ENCODE results near the gene RAD18. TPM values are rescaled to one million over a fixed set of nuclear protein-coding genes. Genes with fewer than 3 reads are reported as not detected.

Gene RAD18
- total RNA-seq, 1 donor from 2014 or later = 0.75 TPM

DNA sequence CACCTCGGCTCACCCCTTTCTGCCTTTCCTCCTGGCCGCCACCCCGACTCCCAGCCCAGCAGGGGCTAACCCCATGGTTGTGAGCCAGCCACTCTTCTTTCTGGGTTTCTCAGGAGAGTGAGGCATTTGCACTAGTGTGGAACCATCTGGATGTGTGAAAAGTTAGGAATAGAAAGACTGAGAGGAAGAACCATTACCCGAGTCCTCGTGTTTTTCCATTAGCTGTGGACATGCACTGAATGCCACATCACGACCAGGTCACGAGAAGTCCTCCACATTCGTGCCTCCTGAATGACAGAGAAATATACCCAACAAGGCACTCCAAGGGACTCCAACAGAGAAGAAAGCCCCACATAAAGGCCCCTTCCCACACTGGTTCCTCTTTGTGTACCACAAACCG, 18.0 kb upstream of the RAD18 start:
- Histone ChIP-seq H3K4me3 (no peak overlapping the region), H3K27ac (no peak overlapping the region), H3K36me3 (no peaks in the 10 kb centered on the region), H3K9me3 (peaks cover 0 to 7% of the 10 kb centered on the region in 2 donors), H3K4me1 (no peaks in the 10 kb centered on the region), H3K27me3 (no peaks in the 10 kb centered on the region)
- TF ChIP-seq, protein P1, sequence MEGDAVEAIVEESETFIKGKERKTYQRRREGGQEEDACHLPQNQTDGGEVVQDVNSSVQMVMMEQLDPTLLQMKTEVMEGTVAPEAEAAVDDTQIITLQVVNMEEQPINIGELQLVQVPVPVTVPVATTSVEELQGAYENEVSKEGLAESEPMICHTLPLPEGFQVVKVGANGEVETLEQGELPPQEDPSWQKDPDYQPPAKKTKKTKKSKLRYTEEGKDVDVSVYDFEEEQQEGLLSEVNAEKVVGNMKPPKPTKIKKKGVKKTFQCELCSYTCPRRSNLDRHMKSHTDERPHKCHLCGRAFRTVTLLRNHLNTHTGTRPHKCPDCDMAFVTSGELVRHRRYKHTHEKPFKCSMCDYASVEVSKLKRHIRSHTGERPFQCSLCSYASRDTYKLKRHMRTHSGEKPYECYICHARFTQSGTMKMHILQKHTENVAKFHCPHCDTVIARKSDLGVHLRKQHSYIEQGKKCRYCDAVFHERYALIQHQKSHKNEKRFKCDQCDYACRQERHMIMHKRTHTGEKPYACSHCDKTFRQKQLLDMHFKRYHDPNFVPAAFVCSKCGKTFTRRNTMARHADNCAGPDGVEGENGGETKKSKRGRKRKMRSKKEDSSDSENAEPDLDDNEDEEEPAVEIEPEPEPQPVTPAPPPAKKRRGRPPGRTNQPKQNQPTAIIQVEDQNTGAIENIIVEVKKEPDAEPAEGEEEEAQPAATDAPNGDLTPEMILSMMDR (IDR thresholded peaks at IDR 0.05) = no peak
- intact Hi-C loops (cut with DNase I) = no loop called here
- DNase-seq (ENCODE audit: low spot score in 2 of 2) = no peak

GRCh38 chr3:8980756-8981257, 17.5 kb upstream of the RAD18 start:
- intact Hi-C loops (cut with DNase I) = no loop called here

DNA sequence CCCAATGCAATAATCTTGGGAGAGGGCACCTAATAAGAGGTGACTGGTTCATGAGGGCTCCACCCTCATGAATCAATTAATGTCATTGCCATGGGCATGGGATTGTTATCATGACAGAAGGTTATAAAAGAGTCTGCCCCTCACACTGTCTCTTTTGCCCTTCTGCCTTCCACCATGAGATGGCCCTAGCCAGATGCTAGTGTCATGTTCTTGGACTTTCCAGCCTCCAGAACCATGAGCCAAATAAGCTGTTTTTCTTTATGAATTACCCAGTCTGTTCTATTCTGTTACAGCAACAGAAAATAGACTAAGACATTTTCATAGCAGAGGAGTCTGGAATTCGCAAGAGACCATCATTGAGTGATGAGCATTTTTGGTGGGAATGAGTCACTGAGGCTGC, 16.0 kb upstream of the RAD18 start:
- intact Hi-C loops (cut with DNase I) = no loop called here
- no peak for DNase-seq (ENCODE audit: low spot score in 2 of 2)
- no peaks in the 10 kb centered on the region for H3K27me3 ChIP-seq

More at GRCh38 chr3:8980756-8981257, 17.5 kb upstream of the RAD18 start:
- Histone ChIP-seq H3K9me3 (peaks cover 0 to 7% of the 10 kb centered on the region in 2 donors), H3K36me3 (no peaks in the 10 kb centered on the region), H3K27ac (no peak overlapping the region), H3K4me3 (no peak overlapping the region), H3K27me3 (no peaks in the 10 kb centered on the region), H3K4me1 (no peaks in the 10 kb centered on the region)
- TF ChIP-seq, protein P1 (IDR thresholded peaks at IDR 0.05) = no peak
- no peak for DNase-seq (ENCODE audit: low spot score in 2 of 2)

DNA sequence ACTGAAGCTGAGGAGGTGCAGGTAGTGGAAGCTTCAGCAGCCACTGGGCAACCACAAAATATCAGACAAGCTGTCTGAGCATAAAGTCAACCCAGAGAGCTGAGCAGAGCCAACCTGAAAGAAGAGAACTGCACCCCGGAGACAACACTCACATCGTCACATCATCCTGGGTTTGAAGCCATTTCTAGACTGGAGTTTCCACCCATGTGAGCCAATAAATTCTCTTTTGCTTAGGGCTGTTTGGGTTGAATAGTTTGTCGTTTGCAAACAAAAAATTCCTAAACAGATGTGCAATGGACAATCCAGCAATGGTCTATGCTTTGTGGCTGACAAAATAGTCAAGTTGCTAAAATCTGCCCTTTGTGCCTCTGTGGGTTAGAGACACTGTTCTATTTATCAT, 15.3 kb upstream of the RAD18 start:
- Histone ChIP-seq H3K27ac (no peak overlapping the region), H3K36me3 (no peaks in the 10 kb centered on the region), H3K9me3 (peaks cover 0 to 7% of the 10 kb centered on the region in 2 donors), H3K4me1 (no peaks in the 10 kb centered on the region), H3K27me3 (no peaks in the 10 kb centered on the region), H3K4me3 (no peak overlapping the region)
- DNase-seq (ENCODE audit: low spot score in 2 of 2) = no peak
- intact Hi-C loops (cut with DNase I) = no loop called here
- TF ChIP-seq, protein P1 (IDR thresholded peaks at IDR 0.05) = no peak

More for the DNA sequence above, 16.0 kb upstream of the RAD18 start:
- no peak overlapping the region for H3K4me3 ChIP-seq
- H3K9me3 ChIP-seq = peaks cover 0 to 7% of the 10 kb centered on the region in 2 donors
- H3K36me3 ChIP-seq = no peaks in the 10 kb centered on the region
- no peak overlapping the region for H3K27ac ChIP-seq
- no peaks in the 10 kb centered on the region for H3K4me1 ChIP-seq
- TF ChIP-seq, protein P1 (IDR thresholded peaks at IDR 0.05) = no peak

DNA sequence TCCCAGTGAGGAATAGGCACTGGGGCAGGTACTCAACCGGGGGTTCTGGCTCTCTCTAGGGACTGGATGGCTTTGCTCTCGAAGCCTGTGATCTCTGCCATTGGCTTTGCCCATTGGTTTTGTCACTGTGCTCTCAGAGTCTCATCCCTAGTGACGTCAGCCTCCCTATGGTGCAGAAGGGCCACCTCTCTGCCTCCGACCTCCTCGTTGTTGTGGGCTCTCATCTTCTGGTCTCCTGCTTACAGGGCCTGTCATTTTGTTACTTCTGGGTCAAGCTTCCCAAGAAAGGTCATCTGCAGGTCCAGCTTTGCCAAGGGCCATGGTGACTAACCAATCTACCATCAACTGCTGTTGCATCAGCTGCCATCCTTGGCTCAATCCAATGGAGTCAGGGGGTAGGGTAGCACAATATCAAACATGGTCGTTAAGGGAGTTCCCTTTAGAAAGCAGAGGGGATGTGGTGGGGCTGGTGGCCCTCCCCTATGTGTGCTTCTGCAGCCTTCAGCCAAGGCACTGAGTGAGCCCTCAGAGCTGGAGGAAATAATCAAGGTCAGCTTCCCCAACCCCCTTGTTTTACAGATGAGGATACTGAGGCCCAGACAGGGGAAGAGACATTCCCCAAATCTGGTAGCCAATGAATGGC, 13.4 kb upstream of the RAD18 start:
- H3K4me1 ChIP-seq = no peaks in the 10 kb centered on the region
- no peak for DNase-seq (ENCODE audit: low spot score in 2 of 2)
- H3K9me3 ChIP-seq = peaks cover 0 to 7% of the 10 kb centered on the region in 2 donors
- H3K27ac ChIP-seq = no peak overlapping the region
- TF ChIP-seq, protein P1 (IDR thresholded peaks at IDR 0.05) = no peak
- H3K4me3 ChIP-seq = no peak overlapping the region
- no peaks in the 10 kb centered on the region for H3K27me3 ChIP-seq
- no peaks in the 10 kb centered on the region for H3K36me3 ChIP-seq
- intact Hi-C loops (cut with DNase I) = no loop called here
